Measurements from ENCODE around the gene DDX47. TPM values are rescaled to one million over a fixed set of nuclear protein-coding genes. Genes with fewer than 3 reads are reported as not detected.

The DDX47 gene
- total and polyA plus RNA-seq, 2 of the 13 experiments (the other 11 are each of a cell fraction or from before 2014, with no cell fraction given): 48.5 to 78.7 TPM

GRCh38 chr12:12786706-12787601 is 26.2 kb upstream of the DDX47 start (continued):
- TF ChIP-seq WIZ (CRISPR knock-in tag; IDR thresholded peaks at IDR 0.05) (no peak), ELF1 (CRISPR knock-in tag; IDR thresholded peaks at IDR 0.05) (no peak), ZNF670 (CRISPR knock-in tag; IDR thresholded peaks at IDR 0.05; ENCODE audit: borderline replicate concordance) (peak; percentile 59; the same call in 1 of the 2 replicates), ZNF710 (CRISPR knock-in tag; IDR thresholded peaks at IDR 0.05; ENCODE audit: borderline replicate concordance) (0 out of 2 replicates have a peak, but pooled peaks have one; percentile 9), XRCC5 (optimal IDR thresholded peaks at IDR 0.05; ENCODE audit: low read length) (peak; percentile 43), SPEN (CRISPR knock-in tag; IDR thresholded peaks at IDR 0.05; ENCODE audit: low read depth) (peak; percentile 62), ZNF703 (CRISPR knock-in tag; IDR thresholded peaks at IDR 0.05; ENCODE audit: borderline replicate concordance) (0 out of 2 replicates have a peak, but pooled peaks have one; percentile 51), TRIM24 (CRISPR knock-in tag; IDR thresholded peaks at IDR 0.05) (no peak), ZNF235 (CRISPR knock-in tag; IDR thresholded peaks at IDR 0.05; ENCODE audit: borderline replicate concordance) (0 out of 2 replicates have a peak, but pooled peaks have one; percentile 27), KLF15 (CRISPR knock-in tag; IDR thresholded peaks at IDR 0.05; ENCODE audit: borderline replicate concordance) (peak; percentile 82; the same call in 1 of the 2 replicates), ZNF121 (CRISPR knock-in tag; IDR thresholded peaks at IDR 0.05) (no peak), ZNF230 (CRISPR knock-in tag; IDR thresholded peaks at IDR 0.05) (no peak), ZNF780A (CRISPR knock-in tag; IDR thresholded peaks at IDR 0.05) (peak; percentile 36; the same call in 1 of the 2 replicates), ZNF101 (CRISPR knock-in tag; IDR thresholded peaks at IDR 0.05; ENCODE audit: borderline replicate concordance, low read depth) (no peak), THAP11 (CRISPR knock-in tag; IDR thresholded peaks at IDR 0.05) (peak; percentile 68), KMT2A (CRISPR knock-in tag; IDR thresholded peaks at IDR 0.05) (peak; percentile 43; the same call in 1 of the 2 replicates)
- TF ChIP-seq, protein P1, sequence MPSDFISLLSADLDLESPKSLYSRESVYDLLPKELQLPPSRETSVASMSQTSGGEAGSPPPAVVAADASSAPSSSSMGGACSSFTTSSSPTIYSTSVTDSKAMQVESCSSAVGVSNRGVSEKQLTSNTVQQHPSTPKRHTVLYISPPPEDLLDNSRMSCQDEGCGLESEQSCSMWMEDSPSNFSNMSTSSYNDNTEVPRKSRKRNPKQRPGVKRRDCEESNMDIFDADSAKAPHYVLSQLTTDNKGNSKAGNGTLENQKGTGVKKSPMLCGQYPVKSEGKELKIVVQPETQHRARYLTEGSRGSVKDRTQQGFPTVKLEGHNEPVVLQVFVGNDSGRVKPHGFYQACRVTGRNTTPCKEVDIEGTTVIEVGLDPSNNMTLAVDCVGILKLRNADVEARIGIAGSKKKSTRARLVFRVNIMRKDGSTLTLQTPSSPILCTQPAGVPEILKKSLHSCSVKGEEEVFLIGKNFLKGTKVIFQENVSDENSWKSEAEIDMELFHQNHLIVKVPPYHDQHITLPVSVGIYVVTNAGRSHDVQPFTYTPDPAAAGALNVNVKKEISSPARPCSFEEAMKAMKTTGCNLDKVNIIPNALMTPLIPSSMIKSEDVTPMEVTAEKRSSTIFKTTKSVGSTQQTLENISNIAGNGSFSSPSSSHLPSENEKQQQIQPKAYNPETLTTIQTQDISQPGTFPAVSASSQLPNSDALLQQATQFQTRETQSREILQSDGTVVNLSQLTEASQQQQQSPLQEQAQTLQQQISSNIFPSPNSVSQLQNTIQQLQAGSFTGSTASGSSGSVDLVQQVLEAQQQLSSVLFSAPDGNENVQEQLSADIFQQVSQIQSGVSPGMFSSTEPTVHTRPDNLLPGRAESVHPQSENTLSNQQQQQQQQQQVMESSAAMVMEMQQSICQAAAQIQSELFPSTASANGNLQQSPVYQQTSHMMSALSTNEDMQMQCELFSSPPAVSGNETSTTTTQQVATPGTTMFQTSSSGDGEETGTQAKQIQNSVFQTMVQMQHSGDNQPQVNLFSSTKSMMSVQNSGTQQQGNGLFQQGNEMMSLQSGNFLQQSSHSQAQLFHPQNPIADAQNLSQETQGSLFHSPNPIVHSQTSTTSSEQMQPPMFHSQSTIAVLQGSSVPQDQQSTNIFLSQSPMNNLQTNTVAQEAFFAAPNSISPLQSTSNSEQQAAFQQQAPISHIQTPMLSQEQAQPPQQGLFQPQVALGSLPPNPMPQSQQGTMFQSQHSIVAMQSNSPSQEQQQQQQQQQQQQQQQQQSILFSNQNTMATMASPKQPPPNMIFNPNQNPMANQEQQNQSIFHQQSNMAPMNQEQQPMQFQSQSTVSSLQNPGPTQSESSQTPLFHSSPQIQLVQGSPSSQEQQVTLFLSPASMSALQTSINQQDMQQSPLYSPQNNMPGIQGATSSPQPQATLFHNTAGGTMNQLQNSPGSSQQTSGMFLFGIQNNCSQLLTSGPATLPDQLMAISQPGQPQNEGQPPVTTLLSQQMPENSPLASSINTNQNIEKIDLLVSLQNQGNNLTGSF (CRISPR knock-in tag; IDR thresholded peaks at IDR 0.05): peak; percentile 98
- TF ChIP-seq, protein P2, sequence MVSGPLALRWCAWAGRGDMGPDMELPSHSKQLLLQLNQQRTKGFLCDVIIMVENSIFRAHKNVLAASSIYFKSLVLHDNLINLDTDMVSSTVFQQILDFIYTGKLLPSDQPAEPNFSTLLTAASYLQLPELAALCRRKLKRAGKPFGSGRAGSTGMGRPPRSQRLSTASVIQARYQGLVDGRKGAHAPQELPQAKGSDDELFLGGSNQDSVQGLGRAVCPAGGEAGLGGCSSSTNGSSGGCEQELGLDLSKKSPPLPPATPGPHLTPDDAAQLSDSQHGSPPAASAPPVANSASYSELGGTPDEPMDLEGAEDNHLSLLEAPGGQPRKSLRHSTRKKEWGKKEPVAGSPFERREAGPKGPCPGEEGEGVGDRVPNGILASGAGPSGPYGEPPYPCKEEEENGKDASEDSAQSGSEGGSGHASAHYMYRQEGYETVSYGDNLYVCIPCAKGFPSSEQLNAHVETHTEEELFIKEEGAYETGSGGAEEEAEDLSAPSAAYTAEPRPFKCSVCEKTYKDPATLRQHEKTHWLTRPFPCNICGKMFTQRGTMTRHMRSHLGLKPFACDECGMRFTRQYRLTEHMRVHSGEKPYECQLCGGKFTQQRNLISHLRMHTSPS (CRISPR knock-in tag; IDR thresholded peaks at IDR 0.05; ENCODE audit: low read depth): no peak
- TF ChIP-seq, protein P3, sequence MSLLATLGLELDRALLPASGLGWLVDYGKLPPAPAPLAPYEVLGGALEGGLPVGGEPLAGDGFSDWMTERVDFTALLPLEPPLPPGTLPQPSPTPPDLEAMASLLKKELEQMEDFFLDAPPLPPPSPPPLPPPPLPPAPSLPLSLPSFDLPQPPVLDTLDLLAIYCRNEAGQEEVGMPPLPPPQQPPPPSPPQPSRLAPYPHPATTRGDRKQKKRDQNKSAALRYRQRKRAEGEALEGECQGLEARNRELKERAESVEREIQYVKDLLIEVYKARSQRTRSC (CRISPR knock-in tag; IDR thresholded peaks at IDR 0.05; ENCODE audit: low read depth): no peak

All from HepG2 (cell line).